Spleen (tissue), 11 donors: ENCODE data around the gene DENND1B. TPM values are rescaled to one million over a fixed set of nuclear protein-coding genes. Genes with fewer than 3 reads are reported as not detected.

ENCODE experiments used
- DNase-seq: peaks from one replicate; pipeline ENCODE4 v3.0.0-alpha.2; 2020
- H3K27ac ChIP-seq, 8 donors: fragments of 200-600 bp; sonication (generic) in 7 of 8; 1 replicate in 4 of 8; 2 replicates in 4 of 8; pipeline versions ENCODE4 v1.5.0 to v1.8.0; 2016 to 2021; ENCODE audit warnings: inconsistent platforms in 4 of 8, mild to moderate bottlenecking in 4 of 8, moderate library complexity in 1 of 8
- H3K27me3 ChIP-seq, 7 donors: fragments of 200-600 bp; sonication (generic) in 6 of 7; replicated peaks in 1 of 7; 1 replicate in 4 of 7; 2 replicates in 3 of 7; pipeline versions ENCODE4 v1.5.0 to v1.8.0; 2016 to 2021; ENCODE audit warnings: inconsistent platforms in 3 of 7, mild to moderate bottlenecking in 1 of 7
- H3K36me3 ChIP-seq, 6 donors: fragments of 200-600 bp; sonication (generic) in 5 of 6; 1 replicate in 4 of 6; 2 replicates in 2 of 6; pipeline versions ENCODE4 v1.5.0 to v1.8.0; 2016 to 2021; ENCODE audit warnings: inconsistent platforms in 2 of 6
- H3K4me1 ChIP-seq, 6 donors: fragments of 200-600 bp; sonication (generic) in 5 of 6; 1 replicate in 3 of 6; 2 replicates in 3 of 6; pipeline versions ENCODE4 v1.5.0 to v1.8.0; 2016 to 2021; ENCODE audit warnings: inconsistent platforms in 3 of 6
- H3K4me3 ChIP-seq, 8 donors: fragments of 200-600 bp; sonication (generic) in 7 of 8; 1 replicate in 4 of 8; 2 replicates in 4 of 8; pipeline versions ENCODE4 v1.5.0 to v1.8.0; 2016 to 2021; ENCODE audit warnings: inconsistent platforms in 4 of 8, mild to moderate bottlenecking in 4 of 8, moderate library complexity in 2 of 8
- H3K9me3 ChIP-seq, 8 donors: fragments of 200-600 bp; sonication (generic) in 7 of 8; 1 replicate in 4 of 8; 2 replicates in 4 of 8; pipeline versions ENCODE4 v1.5.0 to v1.8.0; 2016 to 2021; ENCODE audit warnings: inconsistent platforms in 4 of 8
- CTCF ChIP-seq, 11 experiments: fragments of 200-600 bp in 7 of 11; fragments of 450-650 bp in 4 of 11; sonication (generic) in 4 of 11; IDR thresholded peaks in 8 of 11; conservative IDR thresholded peaks in 3 of 11; 1 replicate in 7 of 11; 2 replicates in 4 of 11; pipeline versions ENCODE4 v1.4.0 to v1.8.0; 2016 to 2021; ENCODE audit warnings: antibody characterized with exemption in 11 of 11, inconsistent platforms in 4 of 11, mild to moderate bottlenecking in 1 of 11
- POLR2A ChIP-seq, 3 donors: fragments of 450-650 bp; IDR thresholded peaks; one replicate each; pipeline ENCODE4 v1.5.1; 2017; ENCODE audit warnings: antibody characterized with exemption in 3 of 3, mild to moderate bottlenecking in 1 of 3
- POLR2AphosphoS5 ChIP-seq, 3 donors: sonication (generic); formaldehyde crosslinking; IDR thresholded peaks; one replicate each; pipeline ENCODE4 v1.5.1; 2017; ENCODE audit warnings: antibody characterized with exemption in 3 of 3
- WGBS, 5 donors: extraction: QIAGEN DNeasy Blood & Tissue Kit in 3 of 5; methylation state at CpG; one replicate each; pipeline versions ENCODE4 v1.1.5 to v1.1.7; 2013 to 2018; 5-methylcytosine and 5-hydroxymethylcytosine counted together
- intact Hi-C: fragments of 100-400 bp; cut with DNase I; formaldehyde crosslinking; loops from one replicate; pipeline ENCODE4 v1.15.0; 2023; ENCODE audit warnings: low total_unique reads
- polyA plus RNA-seq, 3 donors: library from polyadenylated mRNA; stranded (reverse); fragments of 200-250 nt; gene quantifications; one replicate each; pipeline ENCODE4 v1.2.1, GENCODE V29; 2013
- total RNA-seq, 7 donors: library from RNA; depleted of rRNA in 3 of 7; stranded (reverse); fragments of >200 nt in 3 of 7; fragmentation: NEBNext Ultra II Directional in 4 of 7; extraction: Animal tissue kit (Norgen Biotek cat#: 25700) in 4 of 7; gene quantifications; one replicate each; pipeline versions ENCODE4 v1.1.0 to v1.2.1, GENCODE V29; 2016 to 2021
- donor health status: healthy with polysubstance abuse.
- donor health status: DM: no; HTN: no; CAD: no; lungs with moderate emphysema.
- donor health status: DM: no; HTN: no; CAD: no.
- donor health status: Bipolar disorder and iron deficiency.
- donor health status: healthy.
- donor health status: DM: no; HTN: no; CAD: no.
- donor health status: DM: yes; HTN: yes; CAD: no.

The DENND1B gene
- total and polyA plus RNA-seq, 10 donors: 2.8 to 31.8 (median 19.6) TPM

DNA sequence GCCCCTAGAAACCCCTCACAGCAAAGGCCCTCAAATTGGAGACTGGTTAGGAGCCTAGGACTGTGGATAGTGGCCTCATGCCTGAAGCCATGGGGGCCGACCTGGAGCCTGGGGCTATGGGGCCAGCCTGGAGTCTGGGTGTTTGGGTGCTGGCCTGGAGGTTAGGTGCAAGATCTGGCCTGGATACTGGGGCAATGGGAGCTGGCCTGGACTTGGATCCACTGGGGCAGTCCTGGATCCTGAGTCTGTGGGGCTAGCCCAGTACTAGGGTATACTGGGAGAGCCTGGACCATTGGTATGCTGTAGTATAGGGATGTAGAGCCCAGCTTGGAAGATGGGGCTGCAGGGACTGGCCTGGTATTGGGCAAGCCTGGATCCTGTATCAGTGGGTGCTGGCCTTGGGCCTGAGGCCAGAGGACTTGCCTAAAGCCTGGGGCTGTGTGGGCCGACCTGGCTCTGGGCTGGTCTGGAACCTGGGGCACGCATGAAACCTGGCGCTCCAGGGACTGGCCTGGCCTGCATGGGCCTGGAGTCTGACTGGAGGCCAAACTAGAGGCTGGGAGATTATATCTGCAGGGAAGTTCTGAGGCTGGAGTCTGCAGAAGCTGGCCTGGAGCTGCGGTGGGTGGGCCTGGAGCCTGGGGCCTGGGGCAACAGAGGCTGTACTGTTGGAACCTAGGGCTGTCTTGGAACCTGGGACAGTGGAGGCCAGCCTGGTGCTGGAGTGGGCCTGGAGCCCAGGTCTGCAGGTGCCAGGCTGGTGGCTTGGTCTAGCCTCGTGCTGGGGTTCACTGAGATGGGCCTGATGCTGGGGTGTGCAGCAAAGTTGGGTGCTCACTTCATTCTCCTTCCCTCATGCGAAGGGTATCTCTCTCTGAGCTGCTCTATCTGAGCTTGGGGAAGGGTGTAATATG lies 12.6 kb upstream of the DENND1B start:
- WGBS, 5 donors: 91 to 93% (median 92%) methylated on average over 7 of the region's 7 CpGs

GRCh38 chr1:197787056-197787455 lies 11.8 kb upstream of the DENND1B start:
- H3K4me1 ChIP-seq: peaks cover 0 to 9% (median 1%) of the 10 kb centered on the region in 6 donors
- TF ChIP-seq CTCF (IDR thresholded peaks at IDR 0.05 in 8 of 11, conservative IDR thresholded peaks at IDR 0.05 in 3 of 11) (no peak), POLR2A (IDR thresholded peaks at IDR 0.05) (no peak), POLR2AphosphoS5 (IDR thresholded peaks at IDR 0.05) (no peak)
- no peak overlapping the region for H3K27ac ChIP-seq
- WGBS, 5 donors: 65 to 91% (median 91%) methylated on average over 3 of the region's 3 CpGs
- no peak for DNase-seq
- H3K27me3 ChIP-seq: no peaks in the 10 kb centered on the region
- H3K4me3 ChIP-seq: no peak overlapping the region
- intact Hi-C loops: no loop called here
- H3K9me3 ChIP-seq: no peaks in the 10 kb centered on the region
- H3K36me3 ChIP-seq: no peaks in the 10 kb centered on the region

More for the DNA sequence above, 12.6 kb upstream of the DENND1B start:
- H3K9me3 ChIP-seq: no peaks in the 10 kb centered on the region
- no peak for DNase-seq
- peaks cover 0 to 4% (median 0%) of the 10 kb centered on the region in 6 donors for H3K4me1 ChIP-seq
- H3K36me3 ChIP-seq: no peaks in the 10 kb centered on the region
- no peaks in the 10 kb centered on the region for H3K27me3 ChIP-seq
- intact Hi-C loops: no loop called here
- H3K27ac ChIP-seq: no peak overlapping the region
- TF ChIP-seq POLR2A (IDR thresholded peaks at IDR 0.05) (no peak), POLR2AphosphoS5 (IDR thresholded peaks at IDR 0.05) (no peak), CTCF (IDR thresholded peaks at IDR 0.05 in 8 of 11, conservative IDR thresholded peaks at IDR 0.05 in 3 of 11) (no peak)
- no peak overlapping the region for H3K4me3 ChIP-seq

DNA sequence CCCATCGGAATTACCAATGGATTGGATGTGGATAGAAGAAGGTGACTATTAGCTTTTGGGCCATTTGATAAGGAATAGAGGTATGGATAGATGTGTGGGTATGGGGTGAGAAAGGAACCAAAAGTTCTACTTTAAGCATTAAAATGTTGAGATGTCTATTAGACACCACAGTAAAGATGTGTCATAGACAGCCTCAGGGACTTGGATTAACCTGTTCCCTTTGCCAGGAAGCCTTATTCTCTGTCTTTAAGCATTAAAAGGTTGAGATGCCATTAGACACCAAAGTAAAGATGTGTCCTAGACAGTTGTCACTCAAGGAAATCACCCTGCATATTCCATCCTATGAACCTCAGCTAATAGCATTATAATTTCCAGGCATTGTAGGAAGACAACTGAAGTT lies 11.0 kb upstream of the DENND1B start:
- H3K36me3 ChIP-seq: no peaks in the 10 kb centered on the region
- no peak for DNase-seq
- intact Hi-C loops: no loop called here
- H3K9me3 ChIP-seq: no peaks in the 10 kb centered on the region
- TF ChIP-seq POLR2A (IDR thresholded peaks at IDR 0.05) (no peak), CTCF (IDR thresholded peaks at IDR 0.05 in 8 of 11, conservative IDR thresholded peaks at IDR 0.05 in 3 of 11) (no peak), POLR2AphosphoS5 (IDR thresholded peaks at IDR 0.05) (no peak)
- no peak overlapping the region for H3K4me3 ChIP-seq
- H3K27me3 ChIP-seq: no peaks in the 10 kb centered on the region
- no peak overlapping the region for H3K27ac ChIP-seq
- H3K4me1 ChIP-seq: peaks cover 0 to 9% (median 1%) of the 10 kb centered on the region in 6 donors
- 81 to 100% (median 95%) methylated on average over 1 of the region's 1 CpG for WGBS, 5 donors

GRCh38 chr1:197783510-197783948 lies 8.2 kb upstream of the DENND1B start:
- H3K27me3 ChIP-seq: no peaks in the 10 kb centered on the region
- no peak overlapping the region for H3K4me3 ChIP-seq
- TF ChIP-seq CTCF (IDR thresholded peaks at IDR 0.05 in 8 of 11, conservative IDR thresholded peaks at IDR 0.05 in 3 of 11) (no peak), POLR2A (IDR thresholded peaks at IDR 0.05) (no peak), POLR2AphosphoS5 (IDR thresholded peaks at IDR 0.05) (no peak)
- H3K9me3 ChIP-seq: no peaks in the 10 kb centered on the region
- no peaks in the 10 kb centered on the region for H3K36me3 ChIP-seq
- intact Hi-C loops: no loop called here
- H3K27ac ChIP-seq: no peak overlapping the region
- DNase-seq: no peak
- WGBS, 5 donors: 58 to 74% (median 67%) methylated on average over 1 of the region's 1 CpG
- H3K4me1 ChIP-seq: peaks cover 3 to 16% (median 6%) of the 10 kb centered on the region in 6 donors
